Astrocyte (in vitro differentiated cells and primary cell): Measurements from ENCODE around the gene CFAP74. TPM values are rescaled to one million over a fixed set of nuclear protein-coding genes. Genes with fewer than 3 reads are reported as not detected.

Experiments
- DNase-seq: peaks from one replicate; pipeline ENCODE4 v3.0.0-alpha.2; 2010; ENCODE audit warnings: low read depth
- FAIRE-seq: peaks from 2 replicates; lab custom pipeline; 2011; peaks lifted over from hg19 to GRCh38; lab: Jason Lieb, UNC
- H2AFZ ChIP-seq: 2 replicates; pipeline ENCODE4 v1.6.0; 2012; ENCODE audit warnings: low read depth, low read length, inconsistent platforms
- H3K27ac ChIP-seq: 2 replicates; pipeline ENCODE4 v1.5.1; 2011; ENCODE audit warnings: low read depth, low read length, inconsistent platforms
- H3K27me3 ChIP-seq: 2 replicates; pipeline ENCODE4 v1.6.0; 2011; ENCODE audit warnings: low read length, inconsistent platforms; ENCODE audit not compliant: insufficient read depth
- H3K36me3 ChIP-seq: 2 replicates; pipeline ENCODE4 v1.5.1; 2011; ENCODE audit warnings: low read length, inconsistent platforms; ENCODE audit not compliant: insufficient read depth
- H3K4me1 ChIP-seq: 2 replicates; pipeline ENCODE4 v1.5.1; 2011; ENCODE audit warnings: low read length, inconsistent platforms; ENCODE audit not compliant: insufficient read depth
- H3K4me2 ChIP-seq: 2 replicates; pipeline ENCODE4 v1.6.0; 2012; ENCODE audit warnings: low read length, inconsistent platforms
- H3K4me3 ChIP-seq: 2 replicates; pipeline ENCODE4 v1.5.1; 2011; ENCODE audit warnings: low read depth, mild to moderate bottlenecking, low read length, inconsistent platforms; ENCODE audit not compliant: insufficient read depth
- H3K79me2 ChIP-seq: 2 replicates; pipeline ENCODE4 v1.6.0; 2012; ENCODE audit warnings: mild to moderate bottlenecking, low read length, inconsistent platforms; ENCODE audit not compliant: insufficient read depth
- H3K9ac ChIP-seq: 2 replicates; pipeline ENCODE4 v1.6.0; 2012; ENCODE audit warnings: mild to moderate bottlenecking, low read length, inconsistent platforms
- H3K9me3 ChIP-seq: 2 replicates; pipeline ENCODE4 v1.5.1; 2012; ENCODE audit warnings: low read depth, mild to moderate bottlenecking, low read length, inconsistent platforms; ENCODE audit not compliant: insufficient read depth
- H4K20me1 ChIP-seq: 2 replicates; pipeline ENCODE4 v1.6.0; 2012; ENCODE audit warnings: low read length, inconsistent platforms; ENCODE audit not compliant: insufficient read depth
- H3K27ac Mint-ChIP-seq: one replicate; pipeline ENCODE4 v1.8.0; 2021; ENCODE audit warnings: mild to moderate bottlenecking, mixed read lengths; ENCODE audit not compliant: unreplicated experiment
- H3K27me3 Mint-ChIP-seq: one replicate; pipeline ENCODE4 v1.8.0; 2021; ENCODE audit warnings: low read depth, mixed read lengths; ENCODE audit not compliant: unreplicated experiment
- H3K36me3 Mint-ChIP-seq: one replicate; pipeline ENCODE4 v1.8.0; 2021; ENCODE audit warnings: low read depth, mixed read lengths; ENCODE audit not compliant: unreplicated experiment
- H3K4me1 Mint-ChIP-seq: one replicate; pipeline ENCODE4 v1.8.0; 2021; ENCODE audit warnings: low read depth, mixed read lengths; ENCODE audit not compliant: unreplicated experiment
- H3K4me3 Mint-ChIP-seq: one replicate; pipeline ENCODE4 v1.8.0; 2021; ENCODE audit warnings: mild to moderate bottlenecking, moderate library complexity, mixed read lengths; ENCODE audit not compliant: unreplicated experiment
- H3K9me3 Mint-ChIP-seq: one replicate; pipeline ENCODE4 v1.8.0; 2021; ENCODE audit warnings: mild to moderate bottlenecking, mixed read lengths; ENCODE audit not compliant: unreplicated experiment
- EZH2 ChIP-seq: IDR thresholded peaks from 2 replicates; pipeline ENCODE4 v1.6.1; 2012; ENCODE audit warnings: mild to moderate bottlenecking, low read length, inconsistent platforms; ENCODE audit not compliant: insufficient read depth
- total RNA-seq: library from RNA; stranded (reverse); gene quantifications from 2 replicates; pipeline ENCODE4 v1.2.1, GENCODE V29; 2021
- TF ChIP-seq, protein P1 (sequence below): IDR thresholded peaks from 2 replicates; pipeline ENCODE4 v1.5.1; 2011; ENCODE audit warnings: low read depth, mild to moderate bottlenecking, inconsistent platforms, low read length, moderate library complexity; ENCODE audit not compliant: insufficient read depth

CFAP74 gene
- total RNA-seq, 1 donor from 2014 or later, result not detected

DNA sequence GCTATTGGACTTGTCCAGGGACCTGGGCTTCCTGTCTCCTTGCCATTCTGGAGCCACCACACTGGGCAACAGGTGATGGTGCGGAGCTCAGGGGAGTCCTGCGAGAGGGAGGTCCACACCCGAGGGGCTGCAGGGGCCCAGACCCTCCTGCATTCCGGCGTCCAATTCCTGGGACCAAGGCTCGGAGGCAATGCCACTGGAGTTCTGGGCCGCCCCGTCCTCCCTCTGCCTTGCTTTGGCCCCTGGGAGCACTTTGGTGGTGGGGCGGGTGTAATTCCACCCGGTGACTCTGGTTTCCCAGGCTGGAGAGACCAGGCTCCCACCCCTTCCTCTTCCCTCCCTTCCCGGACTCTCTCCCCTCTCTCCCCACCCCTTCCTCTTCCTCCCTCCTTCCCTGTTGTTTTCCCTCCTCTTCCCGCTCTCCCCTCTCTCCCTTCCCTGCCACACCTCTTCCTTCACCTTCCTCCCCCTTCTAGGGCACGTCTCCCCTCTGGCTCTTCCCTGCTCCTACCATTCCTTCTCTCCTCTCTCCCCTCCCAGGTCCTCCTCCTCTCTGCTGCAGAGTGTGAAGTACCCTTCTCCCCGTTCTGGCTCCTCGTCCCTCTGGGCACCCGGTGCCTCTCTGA, 48.6 kb upstream of the CFAP74 start:
- Mint-ChIP-seq H3K4me3 (peak overlapping the region; percentile 76), H3K27me3 (peaks cover 6% of the 10 kb centered on the region), H3K4me1 (no peaks in the 10 kb centered on the region), H3K36me3 (peaks cover 4% of the 10 kb centered on the region), H3K9me3 (no peaks in the 10 kb centered on the region), H3K27ac (peak overlapping the region; percentile 18)
- Histone ChIP-seq H3K4me2 (no peak overlapping the region), H2AFZ (no peak overlapping the region), H3K9ac (no peak overlapping the region), H3K27ac (no peak overlapping the region), H4K20me1 (no peaks in the 10 kb centered on the region), H3K79me2 (no peaks in the 10 kb centered on the region), H3K27me3 (peaks cover 24% of the 10 kb centered on the region), H3K4me3 (no peak overlapping the region), H3K4me1 (no peaks in the 10 kb centered on the region), H3K9me3 (no peaks in the 10 kb centered on the region), H3K36me3 (no peaks in the 10 kb centered on the region)
- DNase-seq (no peak), FAIRE-seq (no peak)
- no peak for TF ChIP-seq EZH2
- TF ChIP-seq, protein P1, sequence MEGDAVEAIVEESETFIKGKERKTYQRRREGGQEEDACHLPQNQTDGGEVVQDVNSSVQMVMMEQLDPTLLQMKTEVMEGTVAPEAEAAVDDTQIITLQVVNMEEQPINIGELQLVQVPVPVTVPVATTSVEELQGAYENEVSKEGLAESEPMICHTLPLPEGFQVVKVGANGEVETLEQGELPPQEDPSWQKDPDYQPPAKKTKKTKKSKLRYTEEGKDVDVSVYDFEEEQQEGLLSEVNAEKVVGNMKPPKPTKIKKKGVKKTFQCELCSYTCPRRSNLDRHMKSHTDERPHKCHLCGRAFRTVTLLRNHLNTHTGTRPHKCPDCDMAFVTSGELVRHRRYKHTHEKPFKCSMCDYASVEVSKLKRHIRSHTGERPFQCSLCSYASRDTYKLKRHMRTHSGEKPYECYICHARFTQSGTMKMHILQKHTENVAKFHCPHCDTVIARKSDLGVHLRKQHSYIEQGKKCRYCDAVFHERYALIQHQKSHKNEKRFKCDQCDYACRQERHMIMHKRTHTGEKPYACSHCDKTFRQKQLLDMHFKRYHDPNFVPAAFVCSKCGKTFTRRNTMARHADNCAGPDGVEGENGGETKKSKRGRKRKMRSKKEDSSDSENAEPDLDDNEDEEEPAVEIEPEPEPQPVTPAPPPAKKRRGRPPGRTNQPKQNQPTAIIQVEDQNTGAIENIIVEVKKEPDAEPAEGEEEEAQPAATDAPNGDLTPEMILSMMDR, result no peak

DNA sequence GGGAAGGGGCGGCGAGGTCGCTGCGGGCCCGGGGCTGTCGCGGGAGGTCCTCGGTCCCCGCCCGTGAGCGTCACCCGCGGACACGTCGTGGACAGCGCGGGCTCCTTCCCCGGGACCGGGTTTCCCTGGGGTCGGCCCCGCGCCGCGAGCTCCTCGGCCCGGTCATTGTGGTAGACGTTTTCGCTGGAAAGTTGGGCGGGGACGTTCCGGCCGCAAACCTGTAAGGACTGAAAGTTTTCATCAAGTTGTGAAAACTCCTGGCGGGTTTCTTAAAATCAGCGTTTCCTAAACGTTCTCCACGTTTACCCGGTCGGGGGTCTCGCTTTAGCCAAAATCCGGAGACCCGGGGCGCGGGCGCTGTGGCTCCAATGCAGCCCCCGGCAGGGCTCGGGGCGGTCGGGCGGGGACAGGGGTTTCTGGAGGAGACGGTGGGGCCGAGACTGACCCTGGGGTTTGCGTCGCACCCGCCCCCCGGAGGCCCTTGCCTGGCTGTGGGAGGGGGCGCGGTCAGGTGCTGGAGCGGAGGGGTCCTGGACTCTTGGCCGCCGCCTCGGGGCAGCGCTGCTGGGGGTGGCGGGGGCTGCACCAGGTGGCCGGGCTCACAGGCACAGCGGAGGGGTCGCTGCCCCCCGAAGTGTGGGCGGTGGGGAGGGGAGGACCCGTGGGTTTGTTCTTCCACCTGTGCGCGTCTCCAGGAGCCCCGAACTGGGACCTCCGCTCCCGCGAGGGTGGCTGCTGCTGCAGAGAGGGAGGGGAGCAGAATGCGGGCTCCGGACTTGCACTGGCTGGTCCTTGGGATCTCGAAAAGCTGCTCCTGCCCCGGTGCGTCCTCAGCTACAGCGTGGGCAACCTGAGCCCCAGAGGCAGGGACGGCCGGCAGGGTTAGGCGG, 47.5 kb upstream of the CFAP74 start:
- peak overlapping the region; percentile 5 for H3K4me2 ChIP-seq
- H3K36me3 ChIP-seq, result no peaks in the 10 kb centered on the region
- no peak overlapping the region for H3K27ac Mint-ChIP-seq
- no peak overlapping the region for H3K4me3 ChIP-seq
- peaks cover 6% of the 10 kb centered on the region for H3K27me3 Mint-ChIP-seq
- H3K36me3 Mint-ChIP-seq, result peaks cover 4% of the 10 kb centered on the region
- H3K27ac ChIP-seq, result no peak overlapping the region
- H3K9ac ChIP-seq, result no peak overlapping the region
- no peak for DNase-seq
- no peaks in the 10 kb centered on the region for H3K9me3 ChIP-seq
- no peaks in the 10 kb centered on the region for H3K79me2 ChIP-seq
- no peak overlapping the region for H2AFZ ChIP-seq
- no peaks in the 10 kb centered on the region for H3K4me1 ChIP-seq
- peaks cover 26% of the 10 kb centered on the region for H3K27me3 ChIP-seq
- H3K9me3 Mint-ChIP-seq, result no peaks in the 10 kb centered on the region
- peak; percentile 80 for TF ChIP-seq EZH2
- TF ChIP-seq, protein P1, result no peak
- H3K4me3 Mint-ChIP-seq, result peak overlapping the region; percentile 76
- FAIRE-seq, result no peak
- H4K20me1 ChIP-seq, result no peaks in the 10 kb centered on the region
- no peaks in the 10 kb centered on the region for H3K4me1 Mint-ChIP-seq
